ENCODE measurements around the gene GPHN. TPM values are rescaled to one million over a fixed set of nuclear protein-coding genes. Genes with fewer than 3 reads are reported as not detected.

GPHN gene
- total RNA-seq (2012; rRNA removed) (7.2 and 8.1 TPM in 2 replicates), polyA plus RNA-seq (2012; rRNA removed) (6.6 and 8.0 TPM in 2 replicates), Bru-seq, nascent RNA (percentile 50 among the genes with signal in this experiment), BruChase-seq, experiment 1, labeled RNA remaining after a 6-hour chase (percentile 43 among the genes with signal in this experiment), BruChase-seq, experiment 2, labeled RNA remaining after a 2-hour chase (percentile 47 among the genes with signal in this experiment)
- polyA plus RNA-seq (2012; cell fraction: cytosol; rRNA removed): 2.9 and 3.9 TPM in 2 replicates
- polyA plus RNA-seq (2012; cell fraction: nucleus; rRNA removed; ENCODE audit: low replicate concordance): 1.9 and 4.7 TPM in 2 replicates
- long read RNA-seq, full-length matches to known transcripts: 3 of 7 reads
- long read RNA-seq, partial matches to known transcripts: 3 of 7 reads
- long read RNA-seq, other reads (novel, unspliced or antisense): 1 of 7 reads

GRCh38 chr14:66507722-66508546 is at the start of gene GPHN:
Gene GPHN (plus strand): TSS chr14:66508147.
- 1% methylated on average over 31 of the region's 91 CpGs; no CpG with 5 or more reads in 1 of the 2 experiments for WGBS, 2 experiments (ENCODE audit: extremely low coverage in 2 of 2, insufficient read length in 1 of 2)
- peak within 1 kb of the TSS; percentile 35 for H4K5ac ChIP-seq (ENCODE audit: low read depth, low read length)
- H2BK20ac ChIP-seq (ENCODE audit: low read depth, low read length): no peak within 1 kb of the TSS
- peak within 1 kb of the TSS; percentile 34 for H3K27ac ChIP-seq (ENCODE audit: insufficient read depth, low read length)
- H2BK15ac ChIP-seq (ENCODE audit: low read depth, low read length): no peak within 1 kb of the TSS
- H2BK5ac ChIP-seq (ENCODE audit: low read depth, low read length, poor library complexity, severe bottlenecking): peak within 1 kb of the TSS; percentile 18
- intact Hi-C loops (cut with micrococcal nuclease) (loop anchor here (5.0 to 10.0 kb wide), 2 partner anchors 839 to 1343 kb away; no protein-coding TSS in a partner anchor), dilution Hi-C loops (cut with HindIII; ENCODE audit: low sequenced_read_pairs, unreplicated experiment) (no loop called here), in situ Hi-C loops (cut with MboI; ENCODE audit: low sequenced_read_pairs) (loop anchor here (25.0 kb wide), 1 partner anchor 779 kb away; no protein-coding TSS in a partner anchor)
- no peaks in the 10 kb centered on the region for H3K4me1 ChIP-seq (ENCODE audit: control insufficient read depth, insufficient read depth, low read length)
- H3K79me1 ChIP-seq (ENCODE audit: low read depth in 1 of 2, low read length in 2 of 2): peaks cover 0 to 8% of the 10 kb centered on the region in 2 experiments; a peak in 2 of 4 replicates
- H3K14ac ChIP-seq (replicated peaks; ENCODE audit: low read depth, low read length): peak within 1 kb of the TSS; percentile 77
- H3K56ac ChIP-seq (ENCODE audit: extremely low read depth, insufficient read depth, low read length): peak within 1 kb of the TSS; percentile 66
- POLR2A ChIA-PET (ENCODE audit: unreplicated experiment): no interaction called here
- 0 out of 2 replicates have a peak within 1 kb of the TSS, but pooled peaks have one; percentile 0 for H3K18ac ChIP-seq (ENCODE audit: low read depth, low read length)
- peak; percentile 97 for DNase-seq
- H2BK120ac ChIP-seq (ENCODE audit: low read depth, low read length): peak within 1 kb of the TSS; percentile 42; the same call in 1 of the 2 replicates
- peak within 1 kb of the TSS; percentile 88 for H3K23ac ChIP-seq (ENCODE audit: low read depth, low read length)
- BruUV-seq (replicated peaks): no TSS peak
- CTCF ChIA-PET: interaction anchor here (0.8 to 0.9 kb wide), 2 partner anchors 13 to 22 kb away, joined by 3 read pairs; partner anchors contain the start of gene CCDC196
- peak within 1 kb of the TSS; percentile 92 for H2AK9ac ChIP-seq (replicated peaks; ENCODE audit: low read depth, low read length, poor library complexity)
- no peaks in the 10 kb centered on the region for H3K27me3 ChIP-seq (ENCODE audit: control insufficient read depth, insufficient read depth, low read length)
- H3K9ac ChIP-seq (ENCODE audit: low read depth, low read length): peak within 1 kb of the TSS; percentile 63
- H3K36me3 ChIP-seq (ENCODE audit: control insufficient read depth, insufficient read depth, low read length): no peaks in the 10 kb centered on the region
- H4K8ac ChIP-seq (ENCODE audit: low read depth in 2 of 2, low read length in 2 of 2): peak within 1 kb of the TSS; percentile 76 to 81
- peak within 1 kb of the TSS; percentile 69 for H4K91ac ChIP-seq (ENCODE audit: insufficient read depth, low read depth, low read length)
- peak within 1 kb of the TSS; percentile 78 for H3K4ac ChIP-seq (ENCODE audit: low read depth, low read length)
- peak; percentile 97 for ATAC-seq (ENCODE audit: low read depth)
- no peaks in the 10 kb centered on the region for H3K9me1 ChIP-seq (ENCODE audit: insufficient read depth, low read length)
- H2AK5ac ChIP-seq (ENCODE audit: low read depth, low read length): no peak within 1 kb of the TSS
- H3K9me3 ChIP-seq (ENCODE audit: control insufficient read depth, insufficient read depth, low read length): no peaks in the 10 kb centered on the region
- peak within 1 kb of the TSS; percentile 85 for H3K4me2 ChIP-seq (ENCODE audit: low read depth, low read length)
- peak within 1 kb of the TSS; percentile 100 for H2AFZ ChIP-seq (replicated peaks; ENCODE audit: low read length, poor library complexity)
- H4K20me1 ChIP-seq (ENCODE audit: insufficient read depth, low read length): no peaks in the 10 kb centered on the region; the same call in none of the 2 replicates
- peak within 1 kb of the TSS; percentile 96 for H3K4me3 ChIP-seq (ENCODE audit: insufficient read depth, low read depth, low read length)
- no peak; the same call in 1 of the 2 replicates for TF ChIP-seq POLR2A (IDR thresholded peaks at IDR 0.05; ENCODE audit: low read depth, low read length)
- peak; percentile 25; the same call in 1 of the 2 replicates for TF ChIP-seq CTCF (conservative IDR thresholded peaks at IDR 0.05; ENCODE audit: low read depth, low read length)
- TF ChIP-seq CHD1 (IDR thresholded peaks at IDR 0.05; ENCODE audit: low read depth, low read length): no peak
- TF ChIP-seq RFX5 (IDR thresholded peaks at IDR 0.05; ENCODE audit: low read depth, low read length): no peak
- no peak for TF ChIP-seq RCOR1 (IDR thresholded peaks at IDR 0.05; ENCODE audit: insufficient replicate concordance, low read length)
- no peak for TF ChIP-seq FOS (IDR thresholded peaks at IDR 0.05; ENCODE audit: low read depth, low read length)
- TF ChIP-seq USF2 (IDR thresholded peaks at IDR 0.05; ENCODE audit: low read depth, low read length): no peak
- no peak for TF ChIP-seq RAD21 (IDR thresholded peaks at IDR 0.05; ENCODE audit: low read length)
- TF ChIP-seq NFE2L2 (IDR thresholded peaks at IDR 0.05; ENCODE audit: low read depth, low read length): no peak
- TF ChIP-seq ELK1 (IDR thresholded peaks at IDR 0.05; ENCODE audit: borderline replicate concordance, low read depth, low read length): no peak
- TF ChIP-seq MAZ (IDR thresholded peaks at IDR 0.05; ENCODE audit: borderline replicate concordance, low read depth, low read length): peak; percentile 74; the same call in 1 of the 2 replicates
